GM19328 (cell line): ENCODE results near the gene IFNL2.
"Not testable (repeated sequence)": the region's sequence is repeated elsewhere in the genome, so short reads cannot be mapped to it uniquely, and the experiment has no call there.

Experiments
- ATAC-seq: cut with Tn5 transposase; IDR thresholded peaks from one replicate; pipeline ENCODE4 v1.9.1; 2021; ENCODE audit warnings: mild to moderate bottlenecking, moderate library complexity; ENCODE audit not compliant: unreplicated experiment

Gene IFNL2

DNA sequence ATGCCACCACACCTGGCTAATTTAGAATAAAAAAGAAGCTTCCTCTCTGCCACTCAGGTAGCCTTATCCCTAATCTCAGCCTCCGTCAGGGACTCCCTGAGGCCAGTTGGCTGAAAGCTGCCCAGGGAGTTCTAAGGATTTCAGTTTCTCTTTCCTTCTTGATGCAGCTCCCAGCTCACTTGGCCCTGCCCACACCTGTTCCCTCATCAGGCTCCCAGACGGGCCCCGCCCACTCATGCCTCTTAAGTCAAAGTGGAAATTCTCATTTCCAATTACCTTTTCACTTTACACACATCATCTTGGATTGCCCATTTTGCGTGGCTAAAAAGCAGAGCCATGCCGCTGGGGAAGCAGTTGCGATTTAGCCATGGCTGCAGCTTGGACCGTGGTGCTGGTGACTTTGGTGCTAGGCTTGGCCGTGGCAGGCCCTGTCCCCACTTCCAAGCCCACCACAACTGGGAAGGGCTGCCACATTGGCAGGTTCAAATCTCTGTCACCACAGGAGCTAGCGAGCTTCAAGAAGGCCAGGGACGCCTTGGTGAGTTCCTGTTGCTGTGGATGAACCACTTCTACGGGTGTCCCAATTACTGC lies 28.0 kb downstream of the IFNL2 start, which contains the start of gene IFNL1:
TSS of gene IFNL1 (plus strand) at position 353 of the 591 bp plus-strand sequence. CDS start at position 368, 15 bp downstream.
- no peak for ATAC-seq

DNA sequence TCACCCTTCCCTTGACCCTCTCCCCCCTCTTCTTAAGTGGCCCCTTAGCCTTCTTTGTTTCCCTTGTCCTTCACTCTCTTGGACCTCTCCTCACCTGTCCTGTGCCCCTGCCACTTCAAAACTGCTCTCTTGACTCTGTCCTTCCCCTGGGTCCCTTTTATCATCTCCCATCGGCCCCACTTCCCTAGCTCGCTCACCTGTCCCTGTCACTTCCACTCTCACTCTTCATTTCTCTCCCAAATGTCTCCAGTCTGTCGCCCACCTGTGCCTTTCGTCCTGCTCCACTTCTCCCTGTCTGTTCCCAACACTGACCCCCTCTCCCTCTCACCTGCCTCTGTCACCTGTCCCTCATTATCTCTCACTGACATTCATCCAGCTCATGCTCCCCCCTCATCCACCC lies 28.7 kb downstream of the IFNL2 start:
- ATAC-seq = no peak

DNA sequence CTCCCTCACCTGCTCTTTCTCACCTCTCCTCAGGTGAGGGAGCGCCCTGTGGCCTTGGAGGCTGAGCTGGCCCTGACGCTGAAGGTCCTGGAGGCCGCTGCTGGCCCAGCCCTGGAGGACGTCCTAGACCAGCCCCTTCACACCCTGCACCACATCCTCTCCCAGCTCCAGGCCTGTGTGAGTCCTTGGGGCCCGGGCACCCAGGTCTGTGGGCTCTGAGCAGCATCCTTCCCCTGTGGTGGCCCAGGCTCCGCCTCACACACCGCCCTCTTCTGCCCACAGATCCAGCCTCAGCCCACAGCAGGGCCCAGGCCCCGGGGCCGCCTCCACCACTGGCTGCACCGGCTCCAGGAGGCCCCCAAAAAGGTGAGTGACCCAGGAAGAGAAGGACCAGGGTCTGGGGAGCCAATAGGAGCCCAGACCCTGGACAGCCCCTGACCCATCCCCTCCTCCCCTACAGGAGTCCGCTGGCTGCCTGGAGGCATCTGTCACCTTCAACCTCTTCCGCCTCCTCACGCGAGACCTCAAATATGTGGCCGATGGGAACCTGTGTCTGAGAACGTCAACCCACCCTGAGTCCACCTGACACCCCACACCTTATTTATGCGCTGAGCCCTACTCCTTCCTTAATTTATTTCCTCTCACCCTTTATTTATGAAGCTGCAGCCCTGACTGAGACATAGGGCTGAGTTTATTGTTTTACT lies 29.9 kb downstream of the IFNL2 start:
- no peak for ATAC-seq

DNA sequence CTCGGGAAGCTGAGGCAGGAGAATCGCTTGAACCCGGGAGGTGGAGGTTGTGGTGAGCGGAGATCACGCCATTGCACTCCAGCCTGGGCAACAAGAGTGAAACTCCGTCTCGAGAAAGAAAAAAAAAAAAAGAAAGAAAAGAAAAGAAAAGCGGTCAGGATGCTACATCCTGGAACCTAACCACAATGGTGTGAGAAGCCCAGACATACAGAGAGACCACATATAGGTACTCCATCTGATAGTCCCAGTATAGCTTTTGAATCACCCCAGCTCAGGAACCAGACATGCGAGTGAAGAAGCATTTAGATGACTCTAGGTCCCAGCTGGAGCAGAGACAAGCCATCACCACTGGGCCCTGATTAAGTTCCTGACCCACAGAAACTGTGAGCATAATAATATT lies 31.2 kb downstream of the IFNL2 start:
- no peak for ATAC-seq

DNA sequence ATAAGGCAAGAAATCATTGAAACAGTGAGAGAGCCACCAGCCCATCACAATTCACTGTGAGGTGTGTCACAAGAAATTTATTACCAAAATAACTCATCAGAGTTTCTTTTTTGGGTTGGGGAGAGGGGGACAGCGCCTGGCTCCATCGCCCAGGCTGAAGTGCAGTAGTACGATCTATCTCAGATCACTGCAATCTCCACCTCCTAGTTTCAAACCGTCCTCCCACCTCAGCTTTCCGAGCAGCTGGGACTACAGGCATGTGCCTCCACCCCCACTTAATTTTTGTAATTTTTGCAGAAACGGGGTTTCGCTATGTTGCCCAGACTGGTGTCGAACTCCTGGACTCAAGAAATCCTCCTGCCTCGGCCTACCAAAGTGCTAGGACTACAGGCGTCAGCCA lies 31.6 kb downstream of the IFNL2 start:
- ATAC-seq = no peak

DNA sequence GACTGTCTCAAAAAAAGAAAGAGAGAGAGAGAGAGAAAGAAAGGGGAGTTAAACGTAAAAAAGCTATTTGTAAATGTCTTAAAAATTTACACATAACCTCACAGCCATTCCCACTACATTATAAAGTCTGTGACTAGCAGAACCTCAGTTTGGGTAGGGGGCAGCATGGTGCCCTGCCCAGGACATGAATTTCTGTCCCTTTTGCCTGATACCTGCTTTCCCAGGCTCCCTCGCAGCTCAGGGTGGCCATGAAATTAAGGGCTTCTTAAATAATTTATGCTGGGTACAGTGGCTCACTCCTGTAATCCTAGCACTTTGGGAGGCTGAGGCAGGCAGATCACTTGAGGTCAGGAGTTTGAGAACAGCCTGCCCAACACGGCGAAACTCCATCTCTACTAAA lies 32.8 kb downstream of the IFNL2 start:
- ATAC-seq = no peak

DNA sequence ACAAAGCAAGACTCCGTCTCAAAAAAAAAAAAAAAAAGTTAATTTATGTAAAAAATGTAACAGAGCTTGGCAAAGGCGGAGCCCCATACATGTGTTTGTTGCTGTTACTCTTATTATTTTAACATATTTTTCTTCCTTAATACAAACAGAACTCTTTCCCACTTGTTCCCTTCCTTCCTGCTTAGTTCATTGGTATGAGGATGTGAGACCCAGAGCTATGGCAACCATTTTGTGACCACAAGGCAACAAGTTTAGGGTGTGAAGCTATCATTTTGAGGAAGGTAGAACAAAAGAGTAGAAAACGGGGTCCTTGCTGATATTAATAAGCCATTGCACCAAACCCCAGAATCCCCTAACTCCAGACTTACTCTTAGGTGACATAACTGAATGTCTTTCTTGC lies 33.4 kb downstream of the IFNL2 start:
- no peak for ATAC-seq

DNA sequence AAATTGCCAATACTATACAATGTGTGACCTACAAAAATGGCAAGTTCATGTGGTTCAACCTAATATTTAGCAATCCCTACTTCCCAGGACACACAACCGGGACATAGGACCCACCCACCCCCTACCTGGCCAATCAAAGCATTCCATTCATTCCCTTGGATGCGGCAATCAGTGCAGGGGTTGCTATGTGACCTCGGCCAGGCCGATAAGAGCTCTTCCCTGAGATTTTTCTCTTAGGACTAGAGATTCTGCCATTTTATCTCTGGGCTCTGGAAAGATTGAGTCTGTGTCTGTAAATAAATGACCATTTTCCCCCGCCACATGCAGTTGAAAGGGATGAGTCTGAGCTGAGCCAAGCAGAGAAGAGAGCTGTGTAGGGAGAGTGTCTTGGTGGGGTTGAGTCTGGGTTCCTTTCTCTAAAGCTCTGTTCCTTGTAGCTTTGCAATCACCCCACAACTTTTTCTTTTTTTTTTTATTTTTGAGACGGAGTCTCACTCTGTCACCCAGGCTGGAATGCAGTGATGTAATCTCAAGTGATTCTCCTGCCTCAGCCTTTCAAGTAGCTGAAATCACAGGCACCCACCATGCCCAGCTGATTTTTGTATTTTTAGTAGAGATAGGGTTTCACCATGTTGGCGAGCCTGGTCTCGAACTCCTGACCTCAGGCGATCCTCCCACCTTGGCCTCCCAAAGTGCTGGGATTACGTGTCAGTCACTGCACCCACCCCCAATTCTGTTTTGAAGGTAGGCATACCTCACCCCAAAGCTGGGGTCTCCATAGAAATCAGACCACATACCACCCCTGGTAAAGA lies 35.4 kb downstream of the IFNL2 start:
- no peak for ATAC-seq

DNA sequence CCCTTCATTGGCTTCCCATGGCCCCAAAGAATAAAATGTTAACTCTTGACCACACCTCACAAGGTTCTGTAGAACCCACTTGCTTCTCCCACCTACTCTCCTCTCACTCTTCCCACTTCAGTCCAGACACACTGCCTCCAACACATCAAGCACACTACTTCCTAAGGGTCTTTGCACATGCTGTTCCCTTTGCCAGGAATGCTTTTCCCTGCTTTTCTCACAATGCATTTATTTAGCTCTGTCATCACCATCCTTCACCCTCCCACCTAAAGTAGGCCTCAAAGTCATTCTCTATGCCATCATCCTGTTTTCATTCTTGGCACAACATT lies 36.0 kb downstream of the IFNL2 start:
- no peak for ATAC-seq

DNA sequence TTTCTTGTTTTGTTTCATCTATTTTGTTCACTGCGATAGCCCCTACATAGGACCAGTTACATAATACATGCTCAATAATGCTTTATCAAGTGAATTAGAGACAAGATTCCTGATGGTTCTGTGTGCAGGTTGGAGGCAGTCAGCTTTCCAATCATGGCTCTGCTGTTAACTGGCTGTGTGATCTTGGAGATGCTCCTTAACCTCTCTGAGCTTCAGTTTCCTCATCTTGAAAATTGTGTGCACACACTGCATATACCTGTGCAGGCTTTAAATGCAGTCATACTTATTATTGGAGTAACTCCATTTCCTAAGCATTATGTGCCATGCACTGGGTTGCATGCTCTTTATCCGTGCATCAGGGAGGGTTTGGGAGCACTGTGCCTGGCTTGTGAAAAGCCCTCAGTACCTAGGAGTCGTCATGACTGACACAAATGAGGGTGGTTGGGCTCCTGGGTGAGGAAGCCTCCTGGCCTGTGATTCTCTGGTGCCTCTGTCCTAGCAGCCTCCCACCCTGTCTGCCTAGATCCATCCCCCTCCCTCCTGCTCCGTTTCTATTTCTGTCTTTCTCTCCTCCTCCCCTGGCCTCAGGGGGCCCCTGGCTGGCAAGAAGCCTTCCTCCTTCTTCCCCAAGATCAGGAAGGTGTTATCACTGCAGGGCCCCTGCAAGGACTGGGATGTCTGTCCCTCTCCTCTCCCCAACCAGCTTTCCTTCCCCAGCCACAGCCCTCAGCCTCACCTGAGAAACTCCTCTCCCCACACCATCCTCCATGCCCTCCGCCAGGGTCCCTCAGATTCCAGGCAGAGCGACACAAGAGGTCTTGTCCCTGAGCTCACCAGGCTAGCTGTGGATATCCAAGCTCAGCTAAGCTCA lies 36.7 kb downstream of the IFNL2 start:
- no peak for ATAC-seq

DNA sequence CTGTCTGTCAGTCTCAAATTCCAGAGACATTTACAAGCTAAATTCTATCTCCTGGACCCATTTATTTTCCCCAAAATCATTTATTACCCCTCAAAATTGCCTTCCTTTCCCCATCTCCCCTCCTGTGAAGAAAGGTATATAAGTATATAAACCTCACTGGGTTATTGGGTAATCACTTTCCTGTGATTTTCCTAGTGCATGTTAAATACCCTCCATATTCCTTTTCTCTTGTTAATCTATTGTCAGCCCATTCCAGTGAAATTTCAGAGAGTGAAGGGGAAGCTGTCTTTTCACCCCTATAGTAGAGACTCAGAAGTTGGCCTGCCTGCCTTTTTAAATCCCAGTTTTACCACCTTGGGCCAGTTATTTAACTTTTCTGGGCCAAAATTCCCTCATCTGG lies 37.9 kb downstream of the IFNL2 start:
- no peak for ATAC-seq

DNA sequence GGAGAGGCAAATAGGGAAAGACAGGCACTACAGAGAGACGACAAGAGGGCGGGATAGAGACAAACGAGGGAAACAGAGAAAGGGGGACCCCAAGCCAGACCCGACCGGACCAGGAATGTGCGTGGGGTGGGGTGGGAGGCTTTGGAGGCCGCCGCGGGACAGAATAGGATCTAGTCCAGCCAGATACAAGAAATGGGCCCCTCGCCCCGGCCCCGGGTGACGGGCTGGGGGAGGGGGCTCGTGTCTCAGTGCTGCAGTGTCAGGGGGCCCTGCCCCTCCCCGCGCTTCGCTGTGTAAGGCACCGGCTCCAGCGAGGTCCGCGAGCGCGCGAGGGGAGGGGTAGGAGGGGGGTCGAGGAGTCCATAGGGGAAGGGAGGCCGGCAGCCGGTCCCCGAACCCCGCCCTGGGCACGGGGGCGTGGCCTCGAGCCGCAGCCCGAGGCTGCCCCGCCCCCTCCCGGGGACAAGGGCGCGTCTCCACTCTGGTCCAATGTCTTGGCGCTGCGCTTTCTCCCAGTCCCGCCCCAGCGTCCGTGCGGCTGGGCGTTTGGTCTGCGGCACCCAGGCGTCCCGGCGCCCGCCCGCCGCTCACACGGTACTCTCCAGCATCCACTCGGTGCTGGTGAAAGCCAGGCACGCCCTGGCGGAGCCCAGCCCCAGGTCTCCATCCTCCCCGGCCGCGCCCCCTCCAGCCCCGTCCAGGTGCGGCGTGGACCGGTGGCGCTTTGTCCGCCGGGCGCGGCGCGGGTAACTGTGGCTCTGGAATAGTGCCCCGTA lies 39.0 kb downstream of the IFNL2 start:
- no peak for ATAC-seq

DNA sequence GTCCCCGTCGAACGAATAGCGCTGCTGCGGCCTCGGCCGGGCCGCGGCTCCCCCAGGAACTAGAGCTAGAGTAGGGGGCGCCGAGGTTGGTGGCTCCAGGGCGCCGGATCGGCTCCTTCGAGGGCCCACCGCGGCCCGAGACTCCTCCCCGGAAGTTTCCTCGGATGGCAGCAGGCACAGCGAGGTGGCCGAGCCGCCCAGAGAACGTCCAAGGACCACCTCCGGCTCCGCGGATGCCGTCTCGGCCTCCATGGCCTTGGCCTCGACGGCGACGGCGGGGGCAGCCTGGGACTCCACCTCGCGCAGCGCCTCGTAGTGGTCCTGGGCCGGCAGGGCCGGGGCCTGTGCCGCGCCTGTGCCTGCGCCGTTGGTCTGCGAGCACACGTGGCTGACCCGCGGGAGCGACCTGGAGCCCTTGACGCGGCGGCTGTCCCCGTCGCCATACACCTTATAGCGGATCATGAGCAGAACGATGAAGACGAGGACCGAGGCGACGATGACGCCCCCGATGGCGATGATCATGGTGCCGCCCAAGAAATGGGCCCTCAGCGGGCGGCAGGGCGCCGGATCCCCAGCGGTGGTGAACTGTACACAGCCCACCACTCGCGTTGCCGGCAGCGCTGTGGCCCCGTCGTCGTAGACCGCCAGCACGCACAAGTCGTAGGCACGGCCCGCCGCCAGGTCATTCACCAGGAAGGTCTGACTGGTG lies 39.8 kb downstream of the IFNL2 start:
- ATAC-seq = no peak

DNA sequence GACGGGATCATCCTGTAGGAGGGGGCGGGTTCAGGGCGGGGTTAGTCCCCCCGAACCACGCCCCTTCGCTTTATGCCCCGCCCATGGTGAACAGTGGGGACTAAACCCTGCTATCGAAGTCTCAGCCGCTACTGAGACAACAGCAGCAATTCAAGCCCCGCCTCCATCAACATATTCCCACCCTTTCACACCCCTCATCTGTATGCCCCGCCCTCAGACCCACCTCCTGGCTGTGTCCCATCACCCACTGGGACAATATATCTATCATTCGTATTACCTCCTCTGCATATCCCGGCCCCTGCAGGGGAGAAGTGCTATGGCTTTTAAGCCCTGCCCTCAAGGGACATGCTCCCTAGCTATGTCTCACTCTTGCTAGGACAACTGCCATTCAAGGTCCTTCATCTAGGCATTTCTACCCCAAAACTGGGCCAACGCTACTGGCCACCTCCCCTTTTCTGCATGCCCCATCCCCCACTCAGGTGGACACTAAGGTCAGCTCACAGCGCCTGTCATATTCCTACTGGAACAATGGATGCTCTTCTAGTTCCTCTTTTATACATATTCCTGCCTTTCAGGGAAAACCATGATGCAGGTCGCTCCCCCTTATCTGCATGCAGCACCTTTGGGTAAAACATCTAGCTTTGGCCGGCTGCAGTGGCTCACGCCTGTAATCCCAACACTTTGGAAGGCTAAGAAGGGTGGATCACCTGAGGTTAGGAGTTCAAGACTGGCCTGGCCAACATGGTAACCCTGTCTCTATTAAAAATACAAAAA lies 40.5 kb downstream of the IFNL2 start:
- ATAC-seq = no peak

DNA sequence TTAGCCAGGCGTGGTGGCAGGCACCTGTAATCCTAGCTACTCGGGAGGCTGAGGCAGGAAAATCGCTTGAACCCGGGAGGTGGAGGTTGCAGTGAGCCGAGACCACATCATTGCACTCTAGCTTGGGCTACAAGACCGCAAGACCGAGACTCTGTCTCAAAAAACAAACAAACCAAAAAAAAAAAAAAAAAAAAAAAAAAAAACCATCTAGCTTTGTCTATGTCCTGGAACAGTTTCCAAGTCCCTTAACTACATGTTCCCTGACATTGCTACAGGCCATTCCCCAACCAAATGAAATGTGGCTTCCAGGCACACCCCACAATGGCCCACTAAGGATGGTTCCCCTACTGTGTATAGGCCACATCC lies 41.1 kb downstream of the IFNL2 start:
- not testable (repeated sequence) for ATAC-seq

DNA sequence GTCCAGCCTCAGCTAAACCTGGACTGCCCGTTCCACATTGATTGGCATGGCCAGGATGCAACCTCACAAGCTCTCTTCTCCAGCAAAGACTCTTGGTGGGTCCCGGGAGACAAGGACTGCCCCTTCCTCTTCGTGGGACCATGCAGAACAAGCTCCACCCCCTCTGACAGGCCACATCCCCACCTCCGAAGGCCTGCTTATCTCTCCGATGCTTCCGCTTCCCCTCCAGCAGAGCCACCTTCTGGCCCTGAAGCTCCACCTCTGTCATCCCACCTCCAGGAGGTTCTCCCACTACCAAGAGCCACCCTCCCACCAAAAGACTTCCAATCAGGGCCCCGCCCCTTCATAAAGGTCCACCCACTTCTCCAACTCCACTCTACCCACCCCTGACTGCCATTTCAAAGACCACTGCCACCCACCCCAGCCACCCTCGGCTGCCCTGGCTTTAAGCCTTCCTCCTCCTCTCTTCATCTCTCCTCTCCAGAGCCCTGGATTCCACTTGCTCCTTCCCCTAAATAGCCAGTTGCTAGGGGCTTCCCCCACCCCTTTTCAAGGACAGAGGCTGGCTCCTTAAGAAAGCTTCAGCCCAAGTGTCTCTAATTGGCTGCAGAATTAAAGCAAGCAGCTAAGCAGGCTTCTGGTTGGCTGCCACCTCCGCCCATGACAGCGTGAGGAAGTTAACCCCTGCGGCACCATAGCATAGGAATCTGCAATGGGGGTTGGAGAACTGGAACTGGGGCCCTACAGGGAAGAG lies 42.5 kb downstream of the IFNL2 start:
- ATAC-seq = no peak

DNA sequence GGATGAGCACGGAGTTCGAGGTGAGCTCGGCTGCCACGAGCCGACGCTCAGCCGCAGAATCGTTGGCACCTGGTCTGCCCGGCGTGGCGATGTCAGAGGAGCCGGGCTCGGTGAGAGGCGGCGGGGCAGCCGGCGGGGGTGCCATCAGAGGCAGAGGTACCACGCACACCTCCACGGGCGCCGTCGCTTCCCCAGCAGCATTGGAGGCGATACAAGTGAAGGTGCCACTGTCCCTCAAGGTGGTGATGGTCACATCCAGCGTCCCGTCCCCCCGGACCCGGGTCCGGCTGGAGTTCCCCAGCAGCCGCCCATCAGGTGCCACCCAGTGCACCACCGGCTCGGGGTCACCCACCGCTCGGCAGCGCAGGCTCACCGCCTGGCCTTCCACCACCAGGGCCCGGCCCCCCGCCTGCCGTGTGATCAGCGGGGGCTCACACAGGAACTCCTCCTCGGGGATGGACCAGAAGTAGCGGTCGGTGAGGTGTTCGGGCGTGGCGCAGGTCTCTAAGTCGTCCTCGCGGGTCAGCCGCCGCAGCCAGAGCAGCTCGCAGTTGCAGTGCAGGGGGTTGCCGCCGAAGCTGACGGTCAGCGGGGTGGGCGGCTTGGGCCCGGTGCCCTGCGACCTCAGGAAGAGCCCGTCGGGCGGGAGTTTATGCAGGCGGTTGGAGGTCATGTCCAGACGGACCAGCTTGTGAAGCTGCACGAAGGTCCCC lies 46.0 kb downstream of the IFNL2 start:
- ATAC-seq = no peak

DNA sequence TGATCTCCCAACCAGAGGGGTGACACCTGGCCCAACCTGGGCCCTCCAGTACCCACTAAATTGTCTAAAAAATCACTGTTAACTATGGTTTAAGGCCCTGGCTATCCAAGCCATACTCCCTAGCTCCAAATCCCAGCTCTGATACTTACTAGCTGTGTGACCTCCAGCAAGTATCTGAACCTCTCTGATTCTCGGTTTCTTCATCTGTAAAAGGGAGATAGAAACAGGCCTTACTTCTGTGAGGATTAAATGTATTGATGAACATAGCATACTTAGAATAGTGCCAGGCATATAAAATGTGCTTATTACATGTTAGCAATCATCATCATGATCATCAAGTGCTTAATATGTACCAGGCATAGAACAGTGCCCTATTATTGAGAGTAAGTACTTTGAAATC lies 47.7 kb downstream of the IFNL2 start:
- no peak for ATAC-seq
